GM18861 (cell line): ENCODE data around the gene CCNO.

Experiments
- ATAC-seq: cut with Tn5 transposase; IDR thresholded peaks from one replicate; pipeline ENCODE4 v1.9.1; 2021; ENCODE audit not compliant: unreplicated experiment

The CCNO gene

GRCh38 chr5:55232985-55233928 is at the start of gene CCNO:
Gene CCNO, minus strand, starts transcription at chr5:55233608. Its CDS starts 85 bp downstream, at chr5:55233523.
- no peak for ATAC-seq

DNA sequence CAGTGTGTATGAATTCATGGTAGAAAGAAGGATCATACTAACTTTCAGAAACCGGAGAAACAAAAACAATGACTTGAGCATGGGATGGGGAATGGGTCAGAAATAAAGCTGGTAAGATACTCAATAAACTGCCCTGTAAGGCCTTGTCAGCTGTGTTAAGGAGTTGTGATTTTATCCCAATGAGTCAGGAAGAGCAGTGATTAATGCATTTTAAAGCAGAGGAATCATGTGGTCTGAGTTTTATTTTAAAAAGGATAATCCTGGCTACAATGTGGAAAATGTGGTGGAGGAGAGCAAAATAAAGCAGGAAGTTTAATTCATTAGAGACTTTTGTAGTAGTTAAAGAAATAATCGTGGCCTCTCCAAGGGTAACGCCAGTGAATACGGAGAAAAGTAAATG is 45.4 kb upstream of the CCNO start:
- ATAC-seq, result no peak

DNA sequence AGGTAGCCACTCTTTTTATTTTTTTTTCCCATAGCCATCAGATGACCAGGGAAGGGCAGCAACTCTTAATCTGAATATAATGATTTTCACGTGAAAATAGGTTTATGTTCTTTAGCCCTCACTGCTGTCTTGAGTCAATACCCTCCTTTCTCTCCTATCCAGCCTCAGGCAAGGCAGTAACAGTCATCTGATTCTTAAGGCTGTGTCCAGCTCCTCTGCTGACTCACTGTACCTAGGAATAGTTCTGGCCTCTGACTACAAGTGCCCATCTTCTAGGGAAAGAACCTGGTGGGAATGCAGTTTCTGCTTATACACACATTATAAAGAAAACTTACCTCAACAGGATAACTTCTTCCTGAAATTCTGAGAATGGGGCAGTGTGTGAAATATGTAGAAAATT is 43.4 kb upstream of the CCNO start:
- no peak for ATAC-seq

- no peak for ATAC-seq
Measured at GRCh38 chr5:55258339-55258738, 24.9 kb upstream of the CCNO start.

DNA sequence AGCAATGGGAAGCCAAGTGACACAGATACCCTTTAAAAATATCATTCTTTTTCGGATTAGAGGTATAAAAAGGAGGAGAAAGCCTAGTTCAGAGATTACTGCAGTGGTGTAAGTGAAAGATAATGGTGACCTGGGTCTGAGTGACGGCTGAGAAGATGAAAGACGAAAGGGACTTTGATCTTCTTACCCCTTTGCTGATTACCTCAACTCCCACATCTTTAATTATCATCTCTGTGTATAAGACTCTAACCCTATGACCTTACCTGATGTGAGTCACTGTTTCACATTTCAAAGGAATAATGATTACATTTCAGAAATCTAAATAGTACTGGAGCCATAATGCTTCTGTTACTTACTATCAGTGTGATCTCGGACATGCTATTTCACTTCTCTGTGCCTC is 21.4 kb upstream of the CCNO start:
- ATAC-seq, result no peak

DNA sequence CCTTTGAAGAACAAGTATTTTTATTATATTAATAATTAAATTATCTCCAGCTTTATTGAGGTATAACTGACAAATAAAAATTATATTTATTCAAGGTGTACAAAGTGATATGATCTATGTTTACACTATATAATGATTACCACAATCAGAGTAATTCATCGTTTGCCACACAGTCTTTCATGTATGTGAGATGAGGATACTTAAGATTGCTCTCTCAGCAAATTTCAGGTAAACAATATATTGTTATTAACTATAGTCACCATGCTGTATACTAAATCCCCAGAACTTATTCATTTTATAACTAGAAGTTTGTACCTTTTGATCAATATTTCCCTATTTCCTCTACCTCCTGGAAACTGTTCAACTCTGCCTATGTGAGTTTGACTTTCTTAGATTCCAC is 16.7 kb upstream of the CCNO start:
- ATAC-seq, result no peak

- no peak for ATAC-seq
Measured at GRCh38 chr5:55241746-55242145, 8.3 kb upstream of the CCNO start.

GRCh38 chr5:55236800-55237199 is 3.4 kb upstream of the CCNO start:
- no peak for ATAC-seq

DNA sequence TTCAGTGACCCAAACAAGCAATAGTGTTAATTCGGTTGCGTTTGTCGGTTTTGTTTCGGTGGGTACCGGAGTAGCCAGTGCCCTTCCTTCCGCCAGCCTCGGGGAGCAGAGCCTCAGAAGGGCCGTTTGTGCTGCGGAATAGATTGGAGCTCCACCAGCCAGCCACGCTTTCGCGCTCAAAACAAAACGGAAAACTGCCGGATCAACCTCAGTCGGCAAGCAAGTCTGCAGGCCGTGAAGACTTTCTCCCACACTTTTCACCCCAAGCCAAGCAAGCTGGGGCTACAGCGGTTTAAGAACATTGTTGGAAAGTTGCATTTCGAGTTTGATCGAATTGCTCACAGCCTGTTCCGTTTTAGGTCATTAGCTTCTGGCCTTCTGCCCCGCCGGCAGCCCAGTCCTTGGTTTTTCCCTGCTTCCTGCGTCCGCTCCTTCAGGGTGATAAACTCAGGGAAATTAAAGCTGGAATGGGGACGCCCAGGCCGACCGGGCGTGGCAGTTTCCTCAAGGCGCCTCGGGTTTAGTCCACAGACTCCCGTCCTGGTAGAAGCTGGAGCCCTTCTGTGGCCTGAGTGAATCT is 803 bp upstream of the CCNO start:
- ATAC-seq, result no peak

DNA sequence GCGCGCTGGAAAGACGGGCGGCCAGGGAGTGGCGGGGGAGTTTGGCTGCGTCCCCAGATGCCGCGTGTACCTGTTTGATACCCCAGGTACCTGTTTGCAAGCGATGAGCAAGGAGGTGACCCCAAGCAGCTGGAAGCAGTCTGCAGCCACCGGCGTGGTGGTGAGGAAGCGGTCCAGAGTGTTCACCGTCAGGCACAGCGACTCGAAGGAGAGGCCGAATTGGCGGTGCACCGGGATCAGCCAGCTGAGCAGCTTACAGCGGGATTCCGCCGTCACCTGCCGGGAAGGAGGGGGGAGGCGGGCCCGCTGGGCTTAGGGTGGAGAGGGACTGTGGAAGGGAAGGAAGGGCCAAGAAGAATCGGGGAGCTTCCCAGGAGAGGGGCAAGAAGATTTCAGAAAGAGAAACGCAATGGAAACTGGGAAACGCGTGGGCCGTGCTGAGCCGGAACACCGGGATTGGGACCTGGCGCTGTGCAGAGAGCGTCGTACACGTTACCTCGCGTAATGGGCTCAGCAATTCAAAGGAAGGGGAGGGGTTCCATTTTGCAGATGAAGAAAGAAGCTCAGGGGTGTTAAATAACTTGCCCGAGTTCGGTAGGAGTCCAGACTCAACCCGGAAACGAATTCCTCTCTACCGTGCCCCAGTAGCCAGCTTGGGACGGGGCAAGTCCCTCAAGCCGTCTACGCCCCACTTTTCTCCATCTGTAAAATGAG is 980 bp downstream of the CCNO start:
- ATAC-seq, result no peak

GRCh38 chr5:55231919-55232270 is 1.5 kb downstream of the CCNO start:
- no peak for ATAC-seq

DNA sequence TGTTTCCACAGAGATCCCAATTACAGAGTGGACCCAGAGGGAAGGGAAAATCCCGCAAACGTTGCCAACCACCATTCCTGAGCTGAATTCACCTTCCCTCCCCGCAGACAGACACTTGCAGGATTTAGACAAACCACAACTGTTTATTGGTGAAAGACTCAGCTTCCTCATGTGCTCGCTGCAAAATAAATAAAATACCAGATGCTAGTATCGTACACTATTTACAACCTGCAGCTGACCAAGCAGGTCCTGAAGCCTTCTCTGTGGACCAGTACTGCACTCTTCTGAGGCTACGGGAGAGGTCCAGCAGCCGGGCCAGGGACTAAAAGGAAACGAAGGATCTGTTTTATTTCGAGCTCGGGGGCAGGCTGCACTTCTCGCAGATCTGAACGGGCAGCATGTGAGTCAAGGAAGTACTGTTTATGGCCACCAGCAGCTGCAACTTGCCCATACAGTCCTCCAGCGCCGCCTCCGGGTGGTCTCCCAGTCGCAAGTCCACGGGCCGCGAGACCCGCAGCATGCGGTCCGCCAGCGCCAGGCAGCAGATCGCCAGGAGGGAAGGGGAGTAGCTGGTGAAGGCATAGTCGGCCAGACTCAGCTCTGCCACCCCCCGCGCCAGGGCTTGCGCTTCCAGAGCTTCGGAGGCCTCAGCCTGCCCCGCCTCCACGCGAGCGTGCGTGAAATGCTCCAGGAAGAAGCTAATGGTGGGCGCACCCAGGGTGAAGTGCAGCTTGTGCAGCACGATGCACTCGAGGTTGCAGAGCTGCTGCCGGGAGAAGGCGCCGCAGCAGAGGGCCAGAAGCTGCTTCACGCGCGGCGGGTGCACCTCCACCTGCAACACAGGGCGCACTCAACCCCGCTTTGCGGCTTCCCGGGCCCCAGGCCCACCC is 2.1 kb downstream of the CCNO start:
- no peak for ATAC-seq

DNA sequence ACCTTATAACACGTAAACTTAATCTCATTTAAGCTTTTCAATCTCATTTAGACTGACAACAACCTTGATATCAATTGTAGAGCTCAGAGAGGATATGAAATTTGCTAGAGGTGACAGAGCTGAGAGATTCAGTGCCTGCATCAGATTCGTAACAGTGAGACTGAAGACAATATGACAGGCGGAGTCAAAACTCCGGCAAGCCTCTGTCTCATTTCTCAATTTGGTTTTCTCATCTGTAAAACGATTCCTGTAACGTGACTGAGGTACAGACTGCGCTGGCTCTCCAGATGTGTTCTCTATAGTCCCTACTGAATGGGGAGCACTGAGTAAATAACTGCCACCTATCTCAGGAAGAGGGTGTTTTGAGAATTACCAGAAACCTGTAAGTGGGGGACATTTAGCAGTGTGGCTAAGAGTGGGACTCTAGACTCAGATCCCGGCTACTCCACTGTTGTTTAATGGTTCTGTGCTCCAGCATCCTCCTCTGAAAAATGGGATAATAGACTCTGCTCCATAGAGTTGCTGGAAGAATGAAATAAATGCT is 3.2 kb downstream of the CCNO start:
- no peak for ATAC-seq

GRCh38 chr5:55227664-55228430 is 5.6 kb downstream of the CCNO start:
- ATAC-seq, result no peak

GRCh38 chr5:55226934-55227663 is 6.3 kb downstream of the CCNO start, which contains the start of gene MCIDAS:
Gene MCIDAS, minus strand, starts transcription at chr5:55227315. Its CDS starts 177 bp downstream, at chr5:55227138.
- no peak for ATAC-seq

GRCh38 chr5:55226027-55226933 is 7.1 kb downstream of the CCNO start:
- ATAC-seq, result peak; percentile 42

- no peak for ATAC-seq
Measured at GRCh38 chr5:55225346-55225745, 8.1 kb downstream of the CCNO start.

GRCh38 chr5:55223812-55224240 is 9.6 kb downstream of the CCNO start:
- ATAC-seq, result no peak
